HepG2 (cell line): Measurements from ENCODE around the gene IFNG-AS1. TPM values are rescaled to one million over a fixed set of nuclear protein-coding genes. Genes with fewer than 3 reads are reported as not detected.

ENCODE experiments used
- ATAC-seq: fragments of 200-7000 bp; cut with Tn5 transposase; 3 replicates; pipeline ENCODE4 v1.9.1; 2020; ENCODE audit warnings: mild to moderate bottlenecking, moderate library complexity
- BruUV-seq: library from RNA; stranded (reverse); fragments of 400-500 nt; replicated peaks from 2 replicates; lab custom pipeline; 2021; lab: Mats Ljungman, UMichigan
- CTCF ChIA-PET: fragments of 300-600 bp; formaldehyde crosslinking; extraction: SDS; loops from one replicate; lab custom pipeline; 2021; ENCODE audit warnings: low total read pairs, inconsistent platforms, low intra/inter-chr PET ratio; lab: Yijun Ruan, JAX
- POLR2A ChIA-PET: fragments of 350-600 bp; sonication (Branson Sonifier 250); formaldehyde crosslinking; loops from one replicate; lab custom pipeline; 2020; ENCODE audit warnings: antibody characterized with exemption, inconsistent platforms; lab: Yijun Ruan, JAX
- DNase-seq: peaks from one replicate; pipeline ENCODE4 v3.0.0-alpha.2; 2015; ENCODE audit warnings: low spot score
- FAIRE-seq: peaks from 3 replicates; lab custom pipeline; 2011; peaks lifted over from hg19 to GRCh38; lab: Jason Lieb, UNC
- H2AFZ ChIP-seq: one replicate; pipeline ENCODE4 v1.6.1; 2011; ENCODE audit warnings: low read length, inconsistent platforms
- H3K27ac ChIP-seq: fragments of 300-600 bp; 3 replicates; pipeline ENCODE4 v1.8.0; 2011; ENCODE audit warnings: mixed run types, mild to moderate bottlenecking, mixed read lengths, low read length, inconsistent platforms; ENCODE audit not compliant: insufficient read depth; ENCODE audit errors: extremely low read length
- H3K27me3 ChIP-seq, 2 experiments: fragments of 200-600 bp in 1 of 2; 2 replicates in 1 of 2; 3 replicates in 1 of 2; pipeline versions ENCODE4 v1.6.0 to v1.8.0; 2011; ENCODE audit warnings: low read length in 2 of 2, mild to moderate bottlenecking in 2 of 2, moderate library complexity in 2 of 2, inconsistent platforms in 1 of 2; ENCODE audit not compliant: insufficient read depth in 2 of 2, control insufficient read depth in 1 of 2
- H3K36me3 ChIP-seq, 2 experiments: fragments of 200-600 bp in 1 of 2; replicated peaks in 1 of 2; 2 replicates in 1 of 2; 3 replicates in 1 of 2; pipeline versions ENCODE4 v1.5.1 to v1.8.0; 2011; ENCODE audit warnings: low read length in 2 of 2, inconsistent platforms in 1 of 2; ENCODE audit not compliant: insufficient read depth in 2 of 2, control insufficient read depth in 1 of 2
- H3K4me1 ChIP-seq: 2 replicates; pipeline ENCODE4 v1.5.1; 2012; ENCODE audit warnings: low read length, inconsistent platforms; ENCODE audit not compliant: insufficient read depth
- H3K4me2 ChIP-seq: 2 replicates; pipeline ENCODE4 v1.6.0; 2011; ENCODE audit warnings: low read depth, low read length, inconsistent platforms
- H3K4me3 ChIP-seq, 3 experiments: fragments of 200-600 bp in 1 of 3; sonication (generic), shearing (Covaris generic) in 1 of 3; replicated peaks in 1 of 3; 2 replicates each; pipeline ENCODE4 v1.5.1; 2011 to 2016; ENCODE audit warnings: low read length in 3 of 3, inconsistent platforms in 2 of 3, low read depth in 2 of 3, mild to moderate bottlenecking in 2 of 3, control low read depth in 1 of 3, mixed read lengths in 1 of 3; ENCODE audit not compliant: insufficient read depth in 1 of 3
- H3K79me2 ChIP-seq: one replicate; pipeline ENCODE4 v1.6.1; 2011; ENCODE audit warnings: low read length, inconsistent platforms; ENCODE audit not compliant: insufficient read depth
- H3K9ac ChIP-seq: 2 replicates; pipeline ENCODE4 v1.6.0; 2011; ENCODE audit warnings: mild to moderate bottlenecking, low read depth, low read length, inconsistent platforms; ENCODE audit not compliant: insufficient read depth
- H3K9me3 ChIP-seq: 2 replicates; pipeline ENCODE4 v1.5.1; 2012; ENCODE audit warnings: mild to moderate bottlenecking, low read length
- H4K20me1 ChIP-seq: 2 replicates; pipeline ENCODE4 v1.6.0; 2011; ENCODE audit warnings: inconsistent platforms, mild to moderate bottlenecking, low read length, moderate library complexity; ENCODE audit not compliant: insufficient read depth
- CAMTA2 ChIP-seq: sonication (generic); formaldehyde crosslinking; IDR thresholded peaks from 2 replicates; pipeline ENCODE4 v1.4.0; 2020; ENCODE audit warnings: mild to moderate bottlenecking, missing genetic modification reagents, borderline replicate concordance
- GPN1 ChIP-seq: sonication (generic); formaldehyde crosslinking; IDR thresholded peaks from 2 replicates; pipeline ENCODE4 v1.5.1; 2020; ENCODE audit warnings: missing genetic modification reagents, borderline replicate concordance
- GTF2F1 ChIP-seq: fragments of 150-350 bp; IDR thresholded peaks from 2 replicates; pipeline ENCODE4 v1.6.1; 2014; ENCODE audit warnings: low read length
- MIER2 ChIP-seq: IDR thresholded peaks from 2 replicates; pipeline ENCODE4 v1.6.1; 2016; ENCODE audit warnings: missing biosample characterization, missing genetic modification reagents
- NR0B2 ChIP-seq: sonication (generic); formaldehyde crosslinking; IDR thresholded peaks from 2 replicates; pipeline ENCODE4 v1.4.0; 2020; ENCODE audit warnings: mild to moderate bottlenecking, missing genetic modification reagents
- PLRG1 ChIP-seq: fragments of 450-650 bp; conservative IDR thresholded peaks from 2 replicates; pipeline ENCODE4 v1.6.1; 2016
- RXRA ChIP-seq: sonication (generic); formaldehyde crosslinking; IDR thresholded peaks from 2 replicates; pipeline ENCODE4 v1.5.1; 2020; ENCODE audit warnings: missing genetic modification reagents
- SMAD3 ChIP-seq: sonication (generic); formaldehyde crosslinking; IDR thresholded peaks from 2 replicates; pipeline ENCODE4 v1.4.0; 2020; ENCODE audit warnings: missing genetic modification reagents
- SNRNP70 ChIP-seq: fragments of 200-400 bp; formaldehyde crosslinking; IDR thresholded peaks from 2 replicates; pipeline ENCODE4 v1.6.1; 2017; ENCODE audit warnings: mild to moderate bottlenecking, low read depth, low read length, moderate library complexity
- TBL1XR1 ChIP-seq: fragments of 150-350 bp; IDR thresholded peaks from 2 replicates; pipeline ENCODE4 v1.6.1; 2014; ENCODE audit warnings: borderline replicate concordance, low read length; ENCODE audit not compliant: partially characterized antibody
- ZEB1 ChIP-seq: IDR thresholded peaks from 2 replicates; pipeline ENCODE4 v1.6.1; 2012; ENCODE audit warnings: mild to moderate bottlenecking, low read depth, inconsistent platforms; ENCODE audit not compliant: insufficient replicate concordance
- ZFP36L1 ChIP-seq: sonication (generic); formaldehyde crosslinking; IDR thresholded peaks from 2 replicates; pipeline ENCODE4 v1.8.0; 2022; ENCODE audit warnings: mild to moderate bottlenecking, missing genetic modification reagents, moderate library complexity
- ZNF24 ChIP-seq: fragments of 450-650 bp; IDR thresholded peaks from 2 replicates; pipeline ENCODE4 v1.6.1; 2017; ENCODE audit warnings: antibody characterized with exemption, mild to moderate bottlenecking
- ZNF263 ChIP-seq: sonication (generic); formaldehyde crosslinking; IDR thresholded peaks from 2 replicates; pipeline ENCODE4 v1.4.0; 2020; ENCODE audit warnings: missing genetic modification reagents
- ZNF598 ChIP-seq: sonication (generic); formaldehyde crosslinking; IDR thresholded peaks from 2 replicates; pipeline ENCODE4 v1.5.1; 2020; ENCODE audit warnings: mild to moderate bottlenecking, missing genetic modification reagents, borderline replicate concordance
- ZNF775 ChIP-seq: sonication (generic); formaldehyde crosslinking; IDR thresholded peaks from 2 replicates; pipeline ENCODE4 v1.4.0; 2020; ENCODE audit warnings: missing genetic modification reagents, mild to moderate bottlenecking, moderate library complexity, borderline replicate concordance
- ZSCAN25 ChIP-seq: sonication (generic); formaldehyde crosslinking; IDR thresholded peaks from 2 replicates; pipeline ENCODE4 v1.8.0; 2022; ENCODE audit warnings: mild to moderate bottlenecking, missing genetic modification reagents
- WGBS: methylation state at CpG from one replicate; pipeline ENCODE4 v1.1.6; 2017; ENCODE audit warnings: low lambda C conversion rate; 5-methylcytosine and 5-hydroxymethylcytosine counted together
- in situ Hi-C: cut with HindIII; loops from 2 replicates; pipeline ENCODE4 v1.10.0; 2017; ENCODE audit warnings: low pct_unique_long_range_greater_than_20kb; ENCODE audit not compliant: extremely low pct_ligation_motif_present
- intact Hi-C: fragments of 100-400 bp; cut with micrococcal nuclease; formaldehyde crosslinking; loops from one replicate; pipeline ENCODE4 v1.10.0; 2022; ENCODE audit not compliant: unreplicated experiment
- polyA plus RNA-seq, 8 experiments: library from polyadenylated mRNA; depleted of rRNA in 3 of 8; stranded (reverse) in 7 of 8; unstranded in 1 of 8; fragments of >200 nt; fragmentation: Illumina TruSeq in 4 of 8; extraction: Trizol in 4 of 8; gene quantifications; 2 replicates each; pipeline versions ENCODE4 v1.2.1 to v1.2.3, GENCODE V29; 2011 to 2016; ENCODE audit warnings: low read depth in 4 of 8, missing spikeins in 1 of 8, mixed read lengths in 1 of 8; ENCODE audit not compliant: insufficient read depth in 1 of 8
- total RNA-seq, 5 experiments: library from RNA; depleted of rRNA; stranded (reverse); fragments of >200 nt; fragmentation: Illumina TruSeq; extraction: Trizol; gene quantifications; 2 replicates each; pipeline ENCODE4 v1.2.3, GENCODE V29; 2016; ENCODE audit warnings: low read depth in 1 of 5
- TF ChIP-seq, protein P1 (sequence below): sonication (generic); formaldehyde crosslinking; IDR thresholded peaks from 2 replicates; pipeline ENCODE4 v1.4.0; 2020; ENCODE audit warnings: mild to moderate bottlenecking, low read depth, missing genetic modification reagents
- TF ChIP-seq, protein P2 (sequence below): sonication (generic); formaldehyde crosslinking; IDR thresholded peaks from 2 replicates; pipeline ENCODE4 v1.4.0; 2020; ENCODE audit warnings: mild to moderate bottlenecking, missing genetic modification reagents
- TF ChIP-seq, protein P3 (sequence below): sonication (generic); formaldehyde crosslinking; IDR thresholded peaks from 2 replicates; pipeline ENCODE4 v1.8.1; 2022; ENCODE audit warnings: low read depth, mild to moderate bottlenecking, missing genetic modification reagents

IFNG-AS1 gene
- total and polyA plus RNA-seq, 2 of the 13 experiments (the other 11 are each of a cell fraction or from before 2014, with no cell fraction given), result not detected

DNA sequence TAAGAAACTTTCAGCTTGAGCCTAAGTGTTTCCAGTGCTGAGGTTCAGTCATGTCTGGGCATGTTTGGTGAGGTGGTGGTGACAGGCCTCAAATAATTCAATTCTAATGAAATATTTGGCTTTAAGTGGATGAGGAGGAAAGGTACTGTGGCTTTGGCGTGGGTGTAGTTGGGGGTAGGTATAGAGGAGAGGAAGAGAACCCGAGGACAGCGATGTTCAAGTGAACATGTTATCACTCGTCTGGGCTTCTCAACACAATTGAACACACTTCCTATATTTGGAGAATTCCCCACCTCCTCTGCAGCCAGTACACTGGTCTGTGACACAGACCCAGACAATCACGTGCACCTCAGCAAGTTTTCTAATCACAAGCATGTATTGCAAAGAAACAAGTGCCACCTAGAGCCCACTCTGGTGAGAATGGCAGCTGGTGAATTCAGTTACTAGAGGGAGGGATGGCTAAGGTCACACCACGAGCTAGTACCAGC is 53.0 kb downstream of the IFNG-AS1 start:
- no peak overlapping the region for H3K27ac ChIP-seq
- no peak overlapping the region for H3K4me2 ChIP-seq
- DNase-seq (peak; percentile 3), FAIRE-seq (no peak), ATAC-seq (no peak)
- ChIA-PET CTCF (no interaction called here), POLR2A (no interaction called here)
- intact Hi-C loops, result no loop called here
- 22% methylated on average over 6 of the region's 6 CpGs for WGBS
- BruUV-seq, result no TSS peak
- peak overlapping the region; percentile 84 for H2AFZ ChIP-seq
- no peak overlapping the region for H3K9ac ChIP-seq
- H3K4me3 ChIP-seq, result no peak overlapping the region
- no peaks in the 10 kb centered on the region for H4K20me1 ChIP-seq
- H3K36me3 ChIP-seq, result no peaks in the 10 kb centered on the region
- H3K79me2 ChIP-seq, result no peaks in the 10 kb centered on the region
- no peaks in the 10 kb centered on the region for H3K27me3 ChIP-seq
- no peaks in the 10 kb centered on the region for H3K4me1 ChIP-seq
- TF ChIP-seq, protein P1, sequence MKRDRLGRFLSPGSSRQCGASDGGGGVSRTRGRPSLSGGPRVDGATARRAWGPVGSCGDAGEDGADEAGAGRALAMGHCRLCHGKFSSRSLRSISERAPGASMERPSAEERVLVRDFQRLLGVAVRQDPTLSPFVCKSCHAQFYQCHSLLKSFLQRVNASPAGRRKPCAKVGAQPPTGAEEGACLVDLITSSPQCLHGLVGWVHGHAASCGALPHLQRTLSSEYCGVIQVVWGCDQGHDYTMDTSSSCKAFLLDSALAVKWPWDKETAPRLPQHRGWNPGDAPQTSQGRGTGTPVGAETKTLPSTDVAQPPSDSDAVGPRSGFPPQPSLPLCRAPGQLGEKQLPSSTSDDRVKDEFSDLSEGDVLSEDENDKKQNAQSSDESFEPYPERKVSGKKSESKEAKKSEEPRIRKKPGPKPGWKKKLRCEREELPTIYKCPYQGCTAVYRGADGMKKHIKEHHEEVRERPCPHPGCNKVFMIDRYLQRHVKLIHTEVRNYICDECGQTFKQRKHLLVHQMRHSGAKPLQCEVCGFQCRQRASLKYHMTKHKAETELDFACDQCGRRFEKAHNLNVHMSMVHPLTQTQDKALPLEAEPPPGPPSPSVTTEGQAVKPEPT (CRISPR knock-in tag), result no peak
- TF ChIP-seq ZNF24, result no peak
- no peak for TF ChIP-seq SNRNP70
- no peak for TF ChIP-seq ZNF775
- TF ChIP-seq ZNF263, result no peak
- no peak for TF ChIP-seq ZEB1
- TF ChIP-seq, protein P2, sequence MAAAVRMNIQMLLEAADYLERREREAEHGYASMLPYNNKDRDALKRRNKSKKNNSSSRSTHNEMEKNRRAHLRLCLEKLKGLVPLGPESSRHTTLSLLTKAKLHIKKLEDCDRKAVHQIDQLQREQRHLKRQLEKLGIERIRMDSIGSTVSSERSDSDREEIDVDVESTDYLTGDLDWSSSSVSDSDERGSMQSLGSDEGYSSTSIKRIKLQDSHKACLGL (CRISPR knock-in tag), result no peak
- TF ChIP-seq TBL1XR1, result no peak
- TF ChIP-seq ZSCAN25, result no peak
- no peak for TF ChIP-seq ZNF598 (CRISPR knock-in tag)
- TF ChIP-seq RXRA, result no peak
- no peak for TF ChIP-seq GTF2F1
- TF ChIP-seq GPN1 (CRISPR knock-in tag), result no peak
- TF ChIP-seq, protein P3, sequence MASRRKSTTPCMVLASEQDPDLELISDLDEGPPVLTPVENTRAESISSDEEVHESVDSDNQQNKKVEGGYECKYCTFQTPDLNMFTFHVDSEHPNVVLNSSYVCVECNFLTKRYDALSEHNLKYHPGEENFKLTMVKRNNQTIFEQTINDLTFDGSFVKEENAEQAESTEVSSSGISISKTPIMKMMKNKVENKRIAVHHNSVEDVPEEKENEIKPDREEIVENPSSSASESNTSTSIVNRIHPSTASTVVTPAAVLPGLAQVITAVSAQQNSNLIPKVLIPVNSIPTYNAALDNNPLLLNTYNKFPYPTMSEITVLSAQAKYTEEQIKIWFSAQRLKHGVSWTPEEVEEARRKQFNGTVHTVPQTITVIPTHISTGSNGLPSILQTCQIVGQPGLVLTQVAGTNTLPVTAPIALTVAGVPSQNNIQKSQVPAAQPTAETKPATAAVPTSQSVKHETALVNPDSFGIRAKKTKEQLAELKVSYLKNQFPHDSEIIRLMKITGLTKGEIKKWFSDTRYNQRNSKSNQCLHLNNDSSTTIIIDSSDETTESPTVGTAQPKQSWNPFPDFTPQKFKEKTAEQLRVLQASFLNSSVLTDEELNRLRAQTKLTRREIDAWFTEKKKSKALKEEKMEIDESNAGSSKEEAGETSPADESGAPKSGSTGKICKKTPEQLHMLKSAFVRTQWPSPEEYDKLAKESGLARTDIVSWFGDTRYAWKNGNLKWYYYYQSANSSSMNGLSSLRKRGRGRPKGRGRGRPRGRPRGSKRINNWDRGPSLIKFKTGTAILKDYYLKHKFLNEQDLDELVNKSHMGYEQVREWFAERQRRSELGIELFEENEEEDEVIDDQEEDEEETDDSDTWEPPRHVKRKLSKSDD, result no peak
- TF ChIP-seq CAMTA2 (CRISPR knock-in tag), result no peak
- no peak for TF ChIP-seq SMAD3 (CRISPR knock-in tag)
- TF ChIP-seq ZFP36L1, result no peak
- TF ChIP-seq MIER2 (CRISPR knock-in tag), result no peak
- TF ChIP-seq NR0B2, result no peak
- no peak for TF ChIP-seq PLRG1
- in situ Hi-C loops, result loop anchor here (25.0 kb wide), 1 partner anchor 270 kb away; no protein-coding TSS in a partner anchor
- H3K9me3 ChIP-seq, result no peaks in the 10 kb centered on the region
